Measurements from ENCODE around the gene GPC3. TPM values are rescaled to one million over a fixed set of nuclear protein-coding genes. Genes with fewer than 3 reads are reported as not detected.

GPC3 gene
- polyA plus RNA-seq, 1 experiment: not detected

DNA sequence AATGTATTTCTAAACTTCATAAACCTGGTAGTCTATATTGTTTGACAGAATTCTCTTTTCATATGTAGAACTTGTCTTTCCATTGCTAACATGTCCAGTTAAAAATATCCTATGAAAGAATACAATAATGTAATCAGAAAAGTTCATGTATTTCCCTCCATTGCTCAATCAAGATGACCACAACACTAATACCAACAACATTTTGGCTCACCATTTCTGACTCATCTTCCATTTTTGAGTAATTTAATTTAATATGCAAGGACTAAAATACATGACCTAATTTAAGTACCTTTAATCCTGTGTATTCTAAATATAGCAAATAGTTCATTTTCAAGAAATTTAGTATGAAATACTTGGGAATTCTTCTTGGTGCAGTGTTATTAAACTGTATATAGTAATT lies 330.6 kb downstream of the GPC3 start:
- DNase-seq (ENCODE audit: low read depth): no peak
- Histone ChIP-seq H3K27me3 (ENCODE audit: control insufficient read depth, insufficient read depth, low read length) (no peaks in the 10 kb centered on the region), H3K4me3 (ENCODE audit: low read depth, low read length) (no peak overlapping the region), H3K36me3 (ENCODE audit: control insufficient read depth, insufficient read depth, low read length) (no peaks in the 10 kb centered on the region)
- CTCF ChIA-PET: no interaction called here
- TF ChIP-seq, protein P1, sequence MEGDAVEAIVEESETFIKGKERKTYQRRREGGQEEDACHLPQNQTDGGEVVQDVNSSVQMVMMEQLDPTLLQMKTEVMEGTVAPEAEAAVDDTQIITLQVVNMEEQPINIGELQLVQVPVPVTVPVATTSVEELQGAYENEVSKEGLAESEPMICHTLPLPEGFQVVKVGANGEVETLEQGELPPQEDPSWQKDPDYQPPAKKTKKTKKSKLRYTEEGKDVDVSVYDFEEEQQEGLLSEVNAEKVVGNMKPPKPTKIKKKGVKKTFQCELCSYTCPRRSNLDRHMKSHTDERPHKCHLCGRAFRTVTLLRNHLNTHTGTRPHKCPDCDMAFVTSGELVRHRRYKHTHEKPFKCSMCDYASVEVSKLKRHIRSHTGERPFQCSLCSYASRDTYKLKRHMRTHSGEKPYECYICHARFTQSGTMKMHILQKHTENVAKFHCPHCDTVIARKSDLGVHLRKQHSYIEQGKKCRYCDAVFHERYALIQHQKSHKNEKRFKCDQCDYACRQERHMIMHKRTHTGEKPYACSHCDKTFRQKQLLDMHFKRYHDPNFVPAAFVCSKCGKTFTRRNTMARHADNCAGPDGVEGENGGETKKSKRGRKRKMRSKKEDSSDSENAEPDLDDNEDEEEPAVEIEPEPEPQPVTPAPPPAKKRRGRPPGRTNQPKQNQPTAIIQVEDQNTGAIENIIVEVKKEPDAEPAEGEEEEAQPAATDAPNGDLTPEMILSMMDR (IDR thresholded peaks at IDR 0.05; ENCODE audit: insufficient read depth, low read depth, low read length): no peak
- POLR2A ChIA-PET: interaction anchor here (0.6 kb wide), 1 partner anchor 344 kb away, joined by 3 read pairs; no protein-coding TSS in a partner anchor

DNA sequence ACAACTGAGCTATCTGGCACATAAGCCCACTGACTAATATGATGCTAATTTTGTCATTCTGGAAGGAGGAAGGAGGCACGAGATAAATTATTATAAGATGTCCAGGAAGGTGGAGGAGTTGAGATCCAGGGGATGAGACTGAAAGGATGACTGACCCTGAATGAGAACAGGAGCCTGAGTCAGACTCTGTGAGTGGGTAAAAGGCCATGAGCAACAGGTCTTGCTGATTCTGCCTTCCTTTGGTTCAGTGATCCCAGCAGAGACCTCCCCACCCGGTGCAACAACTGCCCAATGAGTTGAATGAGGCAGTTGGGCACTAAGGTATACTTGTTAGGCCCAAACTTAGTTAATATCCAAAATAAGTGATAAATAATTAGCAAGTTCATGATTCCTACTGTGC lies 332.0 kb downstream of the GPC3 start:
- H3K27me3 ChIP-seq (ENCODE audit: control insufficient read depth, insufficient read depth, low read length): no peaks in the 10 kb centered on the region
- no peak overlapping the region for H3K4me3 ChIP-seq (ENCODE audit: low read depth, low read length)
- ChIA-PET CTCF (no interaction called here), POLR2A (no interaction called here)
- TF ChIP-seq, protein P1 (IDR thresholded peaks at IDR 0.05; ENCODE audit: insufficient read depth, low read depth, low read length): no peak
- H3K36me3 ChIP-seq (ENCODE audit: control insufficient read depth, insufficient read depth, low read length): no peaks in the 10 kb centered on the region
- no peak for DNase-seq (ENCODE audit: low read depth)

DNA sequence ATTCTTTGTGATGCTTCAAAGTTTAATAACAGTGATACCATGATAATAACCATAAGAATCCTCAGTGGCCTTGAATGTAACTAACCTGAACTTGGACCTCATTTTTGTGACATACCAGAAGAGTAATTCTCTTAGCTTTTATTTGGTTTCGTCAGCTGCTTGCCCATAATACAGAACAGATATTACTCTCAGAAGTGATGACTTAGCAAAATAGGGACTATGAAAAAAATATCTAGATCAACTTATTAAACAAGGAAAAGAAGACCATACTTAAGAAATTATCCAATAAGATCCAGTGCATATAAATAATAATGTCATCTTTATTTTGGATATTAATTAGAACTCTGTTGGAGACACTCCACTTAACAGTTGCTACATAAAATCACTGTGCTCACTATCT lies 333.2 kb downstream of the GPC3 start:
- no peaks in the 10 kb centered on the region for H3K27me3 ChIP-seq (ENCODE audit: control insufficient read depth, insufficient read depth, low read length)
- CTCF ChIA-PET: no interaction called here
- TF ChIP-seq, protein P1 (IDR thresholded peaks at IDR 0.05; ENCODE audit: insufficient read depth, low read depth, low read length): no peak
- POLR2A ChIA-PET: no interaction called here
- no peaks in the 10 kb centered on the region for H3K36me3 ChIP-seq (ENCODE audit: control insufficient read depth, insufficient read depth, low read length)
- no peak for DNase-seq (ENCODE audit: low read depth)
- H3K4me3 ChIP-seq (ENCODE audit: low read depth, low read length): no peak overlapping the region

GRCh38 chrX:133650239-133650638 lies 335.2 kb downstream of the GPC3 start:
- CTCF ChIA-PET: no interaction called here
- TF ChIP-seq, protein P1 (IDR thresholded peaks at IDR 0.05; ENCODE audit: insufficient read depth, low read depth, low read length): no peak
- Histone ChIP-seq H3K27me3 (ENCODE audit: control insufficient read depth, insufficient read depth, low read length) (no peaks in the 10 kb centered on the region), H3K4me3 (ENCODE audit: low read depth, low read length) (no peak overlapping the region), H3K36me3 (ENCODE audit: control insufficient read depth, insufficient read depth, low read length) (no peaks in the 10 kb centered on the region)
- DNase-seq (ENCODE audit: low read depth): no peak
- POLR2A ChIA-PET: no interaction called here

DNA sequence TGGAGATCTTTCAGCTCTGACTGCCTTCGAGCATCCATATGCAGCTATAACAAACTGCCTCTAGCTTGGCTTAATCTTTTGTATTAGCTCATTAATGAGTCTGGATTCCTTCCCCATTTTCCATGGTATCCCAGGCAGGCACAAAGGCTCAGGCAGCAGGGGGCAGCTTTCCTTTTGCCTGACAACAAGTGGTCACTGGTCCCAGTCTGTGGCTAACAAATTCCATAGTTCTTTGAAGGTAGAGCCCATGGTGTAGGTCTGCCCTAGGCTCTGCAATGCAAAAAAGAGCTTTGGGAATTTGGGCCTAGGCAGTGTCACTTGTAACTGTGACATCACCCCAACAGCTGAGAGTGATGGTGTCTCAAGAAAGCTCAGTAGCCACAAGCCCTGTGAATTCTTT lies 335.7 kb downstream of the GPC3 start:
- POLR2A ChIA-PET: no interaction called here

More for the DNA sequence above, 335.7 kb downstream of the GPC3 start:
- DNase-seq (ENCODE audit: low read depth): no peak
- TF ChIP-seq, protein P1 (IDR thresholded peaks at IDR 0.05; ENCODE audit: insufficient read depth, low read depth, low read length): no peak
- H3K27me3 ChIP-seq (ENCODE audit: control insufficient read depth, insufficient read depth, low read length): no peaks in the 10 kb centered on the region
- CTCF ChIA-PET: no interaction called here
- no peak overlapping the region for H3K4me3 ChIP-seq (ENCODE audit: low read depth, low read length)
- H3K36me3 ChIP-seq (ENCODE audit: control insufficient read depth, insufficient read depth, low read length): no peaks in the 10 kb centered on the region

All from BJ (cell line).